GM23338 (cell line): ENCODE data around the gene KCNMA1. TPM values are rescaled to one million over a fixed set of nuclear protein-coding genes. Genes with fewer than 3 reads are reported as not detected.

Experiments
- ATAC-seq: fragments of 200-7000 bp; cut with Tn5 transposase; 3 replicates; pipeline ENCODE4 v1.9.1; 2020
- DNase-seq: peaks from one replicate; pipeline ENCODE4 v3.0.0-alpha.2; 2015; ENCODE audit warnings: low spot score
- H2AFZ ChIP-seq: fragments of 200-600 bp; sonication (generic); 2 replicates; pipeline ENCODE4 v1.8.0; 2016; ENCODE audit warnings: antibody characterized with exemption, mild to moderate bottlenecking, moderate library complexity
- H3F3A ChIP-seq: fragments of 200-600 bp; sonication (generic); replicated peaks from 2 replicates; pipeline ENCODE4 v1.8.0; 2017; ENCODE audit warnings: antibody characterized with exemption, mixed run types, low read depth
- H3K27ac ChIP-seq: fragments of 200-600 bp; sonication (generic); 2 replicates; pipeline ENCODE4 v1.6.1; 2016; ENCODE audit warnings: low read depth
- H3K27me3 ChIP-seq: fragments of 200-600 bp; sonication (generic); 2 replicates; pipeline ENCODE4 v1.8.0; 2016; ENCODE audit warnings: mild to moderate bottlenecking, mixed run types, moderate library complexity; ENCODE audit not compliant: insufficient read depth
- H3K36me3 ChIP-seq: fragments of 200-600 bp; sonication (generic); 2 replicates; pipeline ENCODE4 v1.8.0; 2016; ENCODE audit warnings: mild to moderate bottlenecking; ENCODE audit not compliant: insufficient read depth
- H3K4me1 ChIP-seq: fragments of 200-600 bp; sonication (generic); 2 replicates; pipeline ENCODE4 v1.8.0; 2016; ENCODE audit warnings: mild to moderate bottlenecking, moderate library complexity; ENCODE audit not compliant: insufficient read depth
- H3K4me2 ChIP-seq: fragments of 200-600 bp; sonication (generic); 2 replicates; pipeline ENCODE4 v1.7.1; 2017; ENCODE audit warnings: mixed run types
- H3K4me3 ChIP-seq: fragments of 200-600 bp; sonication (generic); 2 replicates; pipeline ENCODE4 v1.6.1; 2016; ENCODE audit warnings: mixed run types
- H3K79me2 ChIP-seq: fragments of 200-600 bp; sonication (generic); replicated peaks from 2 replicates; pipeline ENCODE4 v1.8.0; 2017; ENCODE audit warnings: mild to moderate bottlenecking; ENCODE audit not compliant: insufficient read depth
- H3K9me2 ChIP-seq: fragments of 200-600 bp; sonication (generic); 2 replicates; pipeline ENCODE4 v1.8.0; 2017; ENCODE audit not compliant: insufficient read depth
- H4K20me1 ChIP-seq: fragments of 200-600 bp; sonication (generic); replicated peaks from 2 replicates; pipeline ENCODE4 v1.8.0; 2017; ENCODE audit warnings: mild to moderate bottlenecking; ENCODE audit not compliant: insufficient read depth
- H3K27ac Mint-ChIP-seq: 2 replicates; pipeline ENCODE4 v1.8.0; 2020; ENCODE audit warnings: inconsistent platforms, mild to moderate bottlenecking, moderate library complexity, mixed read lengths
- H3K27me3 Mint-ChIP-seq: 3 replicates; pipeline ENCODE4 v1.8.0; 2022; ENCODE audit warnings: low read depth, mild to moderate bottlenecking, moderate library complexity, mixed read lengths, inconsistent platforms; ENCODE audit not compliant: insufficient read depth, poor library complexity
- H3K36me3 Mint-ChIP-seq: 3 replicates; pipeline ENCODE4 v1.8.0; 2021; ENCODE audit warnings: low read depth, mild to moderate bottlenecking, inconsistent platforms, moderate library complexity, mixed read lengths
- H3K4me1 Mint-ChIP-seq: 3 replicates; pipeline ENCODE4 v1.8.0; 2020; ENCODE audit warnings: mild to moderate bottlenecking, inconsistent platforms, mixed read lengths
- H3K4me3 Mint-ChIP-seq: 3 replicates; pipeline ENCODE4 v1.8.0; 2021; ENCODE audit warnings: moderate library complexity, mild to moderate bottlenecking, inconsistent platforms, mixed read lengths
- H3K9me3 Mint-ChIP-seq: 3 replicates; pipeline ENCODE4 v1.8.0; 2020; ENCODE audit warnings: moderate library complexity, mild to moderate bottlenecking, inconsistent platforms, mixed read lengths
- EZH2 ChIP-seq: fragments of 200-600 bp; sonication (generic); IDR thresholded peaks from one replicate; pipeline ENCODE4 v1.8.0; 2017; ENCODE audit warnings: antibody characterized with exemption, mild to moderate bottlenecking, low read depth; ENCODE audit not compliant: unreplicated experiment
- EZH2phosphoT487 ChIP-seq: fragments of 200-600 bp; sonication (generic); IDR thresholded peaks from one replicate; pipeline ENCODE4 v1.8.1; 2018; ENCODE audit warnings: antibody characterized with exemption; ENCODE audit not compliant: unreplicated experiment
- JUNB ChIP-seq: IDR thresholded peaks from one replicate; pipeline ENCODE4 v1.6.1; 2016; ENCODE audit warnings: antibody characterized with exemption; ENCODE audit not compliant: unreplicated experiment
- NANOG ChIP-seq: IDR thresholded peaks from 2 replicates; pipeline ENCODE4 v1.6.1; 2016; ENCODE audit warnings: antibody characterized with exemption, borderline replicate concordance
- POLR2AphosphoS5 ChIP-seq: IDR thresholded peaks from 2 replicates; pipeline ENCODE4 v1.6.1; 2016; ENCODE audit warnings: antibody characterized with exemption, low read depth
- STAT1 ChIP-seq: IDR thresholded peaks from one replicate; pipeline ENCODE4 v1.6.1; 2016; ENCODE audit warnings: antibody characterized with exemption; ENCODE audit not compliant: unreplicated experiment
- ZNF114 ChIP-seq: fragments of 250-450 bp; sonication (Bioruptor Pico); IDR thresholded peaks from 2 replicates; pipeline ENCODE4 v1.5.0; 2020; ENCODE audit warnings: mild to moderate bottlenecking, moderate library complexity
- ZNF331 ChIP-seq: fragments of 250-450 bp; sonication (Bioruptor Pico); IDR thresholded peaks from 2 replicates; pipeline ENCODE4 v1.5.0; 2020; ENCODE audit warnings: low read depth, mild to moderate bottlenecking, moderate library complexity
- polyA plus RNA-seq: library from polyadenylated mRNA; unstranded; fragments of >200 nt; fragmentation: Nextera tagmentation; extraction: Ambion mirVana; gene quantifications from 2 replicates; pipeline ENCODE4 v1.2.1, GENCODE V29; 2016
- total RNA-seq: library from RNA; depleted of rRNA; stranded (reverse); fragments of >200 nt; shearing (Covaris generic); gene quantifications from 2 replicates; pipeline ENCODE4 v1.2.3, GENCODE V29; 2014
- TF ChIP-seq, protein P1 (sequence below), 2 experiments: fragments of 200-600 bp in 1 of 2; sonication (generic) in 1 of 2; conservative IDR thresholded peaks; 2 replicates each; pipeline versions ENCODE4 v1.5.1 to v1.6.1; 2016 to 2017; ENCODE audit warnings: antibody characterized with exemption in 2 of 2, low read depth in 2 of 2, mild to moderate bottlenecking in 2 of 2, moderate library complexity in 1 of 2
- TF ChIP-seq, protein P2 (sequence below): fragments of 250-450 bp; sonication (Bioruptor Pico); IDR thresholded peaks from 2 replicates; pipeline ENCODE4 v1.5.0; 2020; ENCODE audit warnings: mild to moderate bottlenecking, moderate library complexity
- TF ChIP-seq, protein P3 (sequence below): IDR thresholded peaks from 2 replicates; pipeline ENCODE4 v1.6.1; 2016; ENCODE audit warnings: antibody characterized with exemption
- TF ChIP-seq, protein P4 (sequence below): IDR thresholded peaks from one replicate; pipeline ENCODE4 v1.6.1; 2018; ENCODE audit warnings: antibody characterized with exemption; ENCODE audit not compliant: unreplicated experiment

KCNMA1 gene
- total and polyA plus RNA-seq, 2 experiments from 2014 or later, result 8.2 to 9.0 TPM

DNA sequence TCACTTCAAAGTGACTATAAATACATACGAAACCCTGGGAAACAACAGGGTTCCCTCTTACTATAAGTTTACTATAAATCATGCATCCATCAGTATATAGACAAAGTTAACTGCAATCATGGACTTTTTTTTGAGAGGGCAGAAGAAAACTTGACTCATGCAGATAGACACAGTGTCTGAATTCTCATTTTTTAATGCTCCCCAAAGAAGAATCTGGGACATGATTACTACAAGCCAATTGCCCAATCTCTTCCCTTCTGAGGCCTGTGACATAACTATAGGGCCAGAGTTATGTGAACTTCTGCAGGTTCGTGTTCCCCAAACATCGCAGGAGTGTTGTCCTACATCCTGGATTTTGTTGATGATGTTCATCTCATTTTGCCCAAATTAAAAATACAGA lies 376.5 kb downstream of the KCNMA1 start:
- no peaks in the 10 kb centered on the region; the same call in 2 of the 3 replicates for H3K9me3 Mint-ChIP-seq
- no peak overlapping the region for H3K27ac Mint-ChIP-seq
- no peak for ATAC-seq
- Histone ChIP-seq H3F3A (no peaks in the 10 kb centered on the region), H3K9me2 (no peaks in the 10 kb centered on the region; the same call in 1 of the 2 replicates), H3K4me2 (no peak overlapping the region), H3K36me3 (no peaks in the 10 kb centered on the region), H3K4me3 (no peak overlapping the region), H3K79me2 (no peaks in the 10 kb centered on the region), H3K27ac (no peak overlapping the region), H2AFZ (no peak overlapping the region), H3K27me3 (no peaks in the 10 kb centered on the region), H4K20me1 (no peaks in the 10 kb centered on the region), H3K4me1 (no peaks in the 10 kb centered on the region)
- TF ChIP-seq, protein P1, sequence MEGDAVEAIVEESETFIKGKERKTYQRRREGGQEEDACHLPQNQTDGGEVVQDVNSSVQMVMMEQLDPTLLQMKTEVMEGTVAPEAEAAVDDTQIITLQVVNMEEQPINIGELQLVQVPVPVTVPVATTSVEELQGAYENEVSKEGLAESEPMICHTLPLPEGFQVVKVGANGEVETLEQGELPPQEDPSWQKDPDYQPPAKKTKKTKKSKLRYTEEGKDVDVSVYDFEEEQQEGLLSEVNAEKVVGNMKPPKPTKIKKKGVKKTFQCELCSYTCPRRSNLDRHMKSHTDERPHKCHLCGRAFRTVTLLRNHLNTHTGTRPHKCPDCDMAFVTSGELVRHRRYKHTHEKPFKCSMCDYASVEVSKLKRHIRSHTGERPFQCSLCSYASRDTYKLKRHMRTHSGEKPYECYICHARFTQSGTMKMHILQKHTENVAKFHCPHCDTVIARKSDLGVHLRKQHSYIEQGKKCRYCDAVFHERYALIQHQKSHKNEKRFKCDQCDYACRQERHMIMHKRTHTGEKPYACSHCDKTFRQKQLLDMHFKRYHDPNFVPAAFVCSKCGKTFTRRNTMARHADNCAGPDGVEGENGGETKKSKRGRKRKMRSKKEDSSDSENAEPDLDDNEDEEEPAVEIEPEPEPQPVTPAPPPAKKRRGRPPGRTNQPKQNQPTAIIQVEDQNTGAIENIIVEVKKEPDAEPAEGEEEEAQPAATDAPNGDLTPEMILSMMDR (conservative IDR thresholded peaks at IDR 0.05; ENCODE audit: low read depth in 2 of 2), result no peak
- TF ChIP-seq, protein P2, sequence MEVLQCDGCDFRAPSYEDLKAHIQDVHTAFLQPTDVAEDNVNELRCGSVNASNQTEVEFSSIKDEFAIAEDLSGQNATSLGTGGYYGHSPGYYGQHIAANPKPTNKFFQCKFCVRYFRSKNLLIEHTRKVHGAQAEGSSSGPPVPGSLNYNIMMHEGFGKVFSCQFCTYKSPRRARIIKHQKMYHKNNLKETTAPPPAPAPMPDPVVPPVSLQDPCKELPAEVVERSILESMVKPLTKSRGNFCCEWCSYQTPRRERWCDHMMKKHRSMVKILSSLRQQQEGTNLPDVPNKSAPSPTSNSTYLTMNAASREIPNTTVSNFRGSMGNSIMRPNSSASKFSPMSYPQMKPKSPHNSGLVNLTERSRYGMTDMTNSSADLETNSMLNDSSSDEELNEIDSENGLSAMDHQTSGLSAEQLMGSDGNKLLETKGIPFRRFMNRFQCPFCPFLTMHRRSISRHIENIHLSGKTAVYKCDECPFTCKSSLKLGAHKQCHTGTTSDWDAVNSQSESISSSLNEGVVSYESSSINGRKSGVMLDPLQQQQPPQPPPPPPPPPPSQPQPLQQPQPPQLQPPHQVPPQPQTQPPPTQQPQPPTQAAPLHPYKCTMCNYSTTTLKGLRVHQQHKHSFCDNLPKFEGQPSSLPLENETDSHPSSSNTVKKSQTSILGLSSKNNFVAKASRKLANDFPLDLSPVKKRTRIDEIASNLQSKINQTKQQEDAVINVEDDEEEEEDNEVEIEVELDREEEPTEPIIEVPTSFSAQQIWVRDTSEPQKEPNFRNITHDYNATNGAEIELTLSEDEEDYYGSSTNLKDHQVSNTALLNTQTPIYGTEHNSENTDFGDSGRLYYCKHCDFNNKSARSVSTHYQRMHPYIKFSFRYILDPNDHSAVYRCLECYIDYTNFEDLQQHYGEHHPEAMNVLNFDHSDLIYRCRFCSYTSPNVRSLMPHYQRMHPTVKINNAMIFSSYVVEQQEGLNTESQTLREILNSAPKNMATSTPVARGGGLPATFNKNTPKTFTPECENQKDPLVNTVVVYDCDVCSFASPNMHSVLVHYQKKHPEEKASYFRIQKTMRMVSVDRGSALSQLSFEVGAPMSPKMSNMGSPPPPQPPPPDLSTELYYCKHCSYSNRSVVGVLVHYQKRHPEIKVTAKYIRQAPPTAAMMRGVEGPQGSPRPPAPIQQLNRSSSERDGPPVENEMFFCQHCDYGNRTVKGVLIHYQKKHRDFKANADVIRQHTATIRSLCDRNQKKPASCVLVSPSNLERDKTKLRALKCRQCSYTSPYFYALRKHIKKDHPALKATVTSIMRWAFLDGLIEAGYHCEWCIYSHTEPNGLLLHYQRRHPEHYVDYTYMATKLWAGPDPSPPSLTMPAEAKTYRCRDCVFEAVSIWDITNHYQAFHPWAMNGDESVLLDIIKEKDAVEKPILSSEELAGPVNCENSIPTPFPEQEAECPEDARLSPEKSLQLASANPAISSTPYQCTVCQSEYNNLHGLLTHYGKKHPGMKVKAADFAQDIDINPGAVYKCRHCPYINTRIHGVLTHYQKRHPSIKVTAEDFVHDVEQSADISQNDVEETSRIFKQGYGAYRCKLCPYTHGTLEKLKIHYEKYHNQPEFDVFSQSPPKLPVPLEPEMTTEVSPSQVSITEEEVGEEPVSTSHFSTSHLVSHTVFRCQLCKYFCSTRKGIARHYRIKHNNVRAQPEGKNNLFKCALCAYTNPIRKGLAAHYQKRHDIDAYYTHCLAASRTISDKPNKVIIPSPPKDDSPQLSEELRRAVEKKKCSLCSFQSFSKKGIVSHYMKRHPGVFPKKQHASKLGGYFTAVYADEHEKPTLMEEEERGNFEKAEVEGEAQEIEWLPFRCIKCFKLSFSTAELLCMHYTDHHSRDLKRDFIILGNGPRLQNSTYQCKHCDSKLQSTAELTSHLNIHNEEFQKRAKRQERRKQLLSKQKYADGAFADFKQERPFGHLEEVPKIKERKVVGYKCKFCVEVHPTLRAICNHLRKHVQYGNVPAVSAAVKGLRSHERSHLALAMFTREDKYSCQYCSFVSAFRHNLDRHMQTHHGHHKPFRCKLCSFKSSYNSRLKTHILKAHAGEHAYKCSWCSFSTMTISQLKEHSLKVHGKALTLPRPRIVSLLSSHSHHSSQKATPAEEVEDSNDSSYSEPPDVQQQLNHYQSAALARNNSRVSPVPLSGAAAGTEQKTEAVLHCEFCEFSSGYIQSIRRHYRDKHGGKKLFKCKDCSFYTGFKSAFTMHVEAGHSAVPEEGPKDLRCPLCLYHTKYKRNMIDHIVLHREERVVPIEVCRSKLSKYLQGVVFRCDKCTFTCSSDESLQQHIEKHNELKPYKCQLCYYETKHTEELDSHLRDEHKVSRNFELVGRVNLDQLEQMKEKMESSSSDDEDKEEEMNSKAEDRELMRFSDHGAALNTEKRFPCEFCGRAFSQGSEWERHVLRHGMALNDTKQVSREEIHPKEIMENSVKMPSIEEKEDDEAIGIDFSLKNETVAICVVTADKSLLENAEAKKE (CRISPR knock-in tag), result no peak
- TF ChIP-seq ZNF114 (CRISPR knock-in tag) (no peak), STAT1 (no peak), EZH2phosphoT487 (no peak), NANOG (no peak), ZNF331 (CRISPR knock-in tag) (no peak), EZH2 (no peak), POLR2AphosphoS5 (no peak), JUNB (no peak)
- TF ChIP-seq, protein P3, sequence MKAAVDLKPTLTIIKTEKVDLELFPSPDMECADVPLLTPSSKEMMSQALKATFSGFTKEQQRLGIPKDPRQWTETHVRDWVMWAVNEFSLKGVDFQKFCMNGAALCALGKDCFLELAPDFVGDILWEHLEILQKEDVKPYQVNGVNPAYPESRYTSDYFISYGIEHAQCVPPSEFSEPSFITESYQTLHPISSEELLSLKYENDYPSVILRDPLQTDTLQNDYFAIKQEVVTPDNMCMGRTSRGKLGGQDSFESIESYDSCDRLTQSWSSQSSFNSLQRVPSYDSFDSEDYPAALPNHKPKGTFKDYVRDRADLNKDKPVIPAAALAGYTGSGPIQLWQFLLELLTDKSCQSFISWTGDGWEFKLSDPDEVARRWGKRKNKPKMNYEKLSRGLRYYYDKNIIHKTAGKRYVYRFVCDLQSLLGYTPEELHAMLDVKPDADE, result no peak
- TF ChIP-seq, protein P4, sequence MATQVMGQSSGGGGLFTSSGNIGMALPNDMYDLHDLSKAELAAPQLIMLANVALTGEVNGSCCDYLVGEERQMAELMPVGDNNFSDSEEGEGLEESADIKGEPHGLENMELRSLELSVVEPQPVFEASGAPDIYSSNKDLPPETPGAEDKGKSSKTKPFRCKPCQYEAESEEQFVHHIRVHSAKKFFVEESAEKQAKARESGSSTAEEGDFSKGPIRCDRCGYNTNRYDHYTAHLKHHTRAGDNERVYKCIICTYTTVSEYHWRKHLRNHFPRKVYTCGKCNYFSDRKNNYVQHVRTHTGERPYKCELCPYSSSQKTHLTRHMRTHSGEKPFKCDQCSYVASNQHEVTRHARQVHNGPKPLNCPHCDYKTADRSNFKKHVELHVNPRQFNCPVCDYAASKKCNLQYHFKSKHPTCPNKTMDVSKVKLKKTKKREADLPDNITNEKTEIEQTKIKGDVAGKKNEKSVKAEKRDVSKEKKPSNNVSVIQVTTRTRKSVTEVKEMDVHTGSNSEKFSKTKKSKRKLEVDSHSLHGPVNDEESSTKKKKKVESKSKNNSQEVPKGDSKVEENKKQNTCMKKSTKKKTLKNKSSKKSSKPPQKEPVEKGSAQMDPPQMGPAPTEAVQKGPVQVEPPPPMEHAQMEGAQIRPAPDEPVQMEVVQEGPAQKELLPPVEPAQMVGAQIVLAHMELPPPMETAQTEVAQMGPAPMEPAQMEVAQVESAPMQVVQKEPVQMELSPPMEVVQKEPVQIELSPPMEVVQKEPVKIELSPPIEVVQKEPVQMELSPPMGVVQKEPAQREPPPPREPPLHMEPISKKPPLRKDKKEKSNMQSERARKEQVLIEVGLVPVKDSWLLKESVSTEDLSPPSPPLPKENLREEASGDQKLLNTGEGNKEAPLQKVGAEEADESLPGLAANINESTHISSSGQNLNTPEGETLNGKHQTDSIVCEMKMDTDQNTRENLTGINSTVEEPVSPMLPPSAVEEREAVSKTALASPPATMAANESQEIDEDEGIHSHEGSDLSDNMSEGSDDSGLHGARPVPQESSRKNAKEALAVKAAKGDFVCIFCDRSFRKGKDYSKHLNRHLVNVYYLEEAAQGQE, result no peak
- no peaks in the 10 kb centered on the region for H3K4me1 Mint-ChIP-seq
- no peaks in the 10 kb centered on the region for H3K27me3 Mint-ChIP-seq
- H3K36me3 Mint-ChIP-seq, result no peaks in the 10 kb centered on the region
- H3K4me3 Mint-ChIP-seq, result no peak overlapping the region
- DNase-seq, result no peak
